H1 (cell line): ENCODE measurements around the gene MEIS3.

Experiments used
- ASH2L ChIP-seq: fragments of 200-600, 300-600 bp; sonication (generic); IDR thresholded peaks from one replicate; pipeline ENCODE4 v1.7.1; 2017; ENCODE audit warnings: low read length
- CREB1 ChIP-seq: IDR thresholded peaks from 2 replicates; pipeline ENCODE4 v1.6.1; 2012; ENCODE audit warnings: inconsistent platforms
- CTCF ChIP-seq, 3 experiments: IDR thresholded peaks; 1 replicate in 2 of 3; 2 replicates in 1 of 3; pipeline versions ENCODE4 v1.5.1 to v1.6.1; 2011; ENCODE audit warnings: low read length in 3 of 3, mild to moderate bottlenecking in 3 of 3, inconsistent platforms in 2 of 3, low read depth in 1 of 3, moderate library complexity in 1 of 3; ENCODE audit not compliant: insufficient read depth in 1 of 3; ENCODE audit errors: control extremely low read depth in 1 of 3
- EZH2 ChIP-seq: fragments of 200-600 bp; sonication (generic); IDR thresholded peaks from 2 replicates; pipeline ENCODE4 v1.7.1; 2012; ENCODE audit warnings: low read depth, mild to moderate bottlenecking, moderate library complexity, low read length, inconsistent platforms; ENCODE audit not compliant: severe bottlenecking
- POLR2A ChIP-seq, 2 experiments: IDR thresholded peaks; 1 replicate in 1 of 2; 2 replicates in 1 of 2; pipeline ENCODE4 v1.6.1; 2011; ENCODE audit warnings: low read depth in 2 of 2, low read length in 2 of 2, mild to moderate bottlenecking in 2 of 2; ENCODE audit errors: control extremely low read depth in 1 of 2
- RAD21 ChIP-seq, 2 experiments: IDR thresholded peaks in 1 of 2; conservative IDR thresholded peaks in 1 of 2; 2 replicates each; pipeline ENCODE4 v1.6.1; 2011; ENCODE audit warnings: low read depth in 2 of 2, low read length in 2 of 2, improper control_type of control experiment in 1 of 2, inconsistent platforms in 1 of 2, mild to moderate bottlenecking in 1 of 2, moderate library complexity in 1 of 2
- RNF2 ChIP-seq: fragments of 200-900, 300-1000 bp; sonication (generic); IDR thresholded peaks from 2 replicates; pipeline ENCODE4 v1.7.1; 2016; ENCODE audit warnings: borderline replicate concordance, low read depth, mild to moderate bottlenecking, antibody characterized with exemption, low read length; ENCODE audit not compliant: poor library complexity, severe bottlenecking; ENCODE audit errors: missing control alignments
- RXRA ChIP-seq: IDR thresholded peaks from 2 replicates; pipeline ENCODE4 v1.6.1; 2011; ENCODE audit warnings: low read depth, mild to moderate bottlenecking, low read length, moderate library complexity; ENCODE audit not compliant: insufficient read depth
- SIN3A ChIP-seq, 2 experiments: IDR thresholded peaks in 1 of 2; conservative IDR thresholded peaks in 1 of 2; 2 replicates each; pipeline ENCODE4 v1.6.1; 2011 to 2012; ENCODE audit warnings: low read length in 2 of 2, improper control_type of control experiment in 1 of 2, low read depth in 1 of 2, mild to moderate bottlenecking in 1 of 2
- SIRT6 ChIP-seq: IDR thresholded peaks from one replicate; pipeline ENCODE4 v1.7.1; 2012; ENCODE audit warnings: low read length, inconsistent platforms

- no peak for TF ChIP-seq CTCF (IDR thresholded peaks at IDR 0.05; ENCODE audit: control extremely low read depth in 1 of 3, insufficient read depth in 1 of 3, low read depth in 1 of 3, low read length in 3 of 3)
- TF ChIP-seq SIN3A (conservative IDR thresholded peaks at IDR 0.05 in 1 of 2, IDR thresholded peaks at IDR 0.05 in 1 of 2; ENCODE audit: low read depth in 1 of 2, low read length in 2 of 2) = no peak
- no peak for TF ChIP-seq SIRT6
- TF ChIP-seq CREB1 = no peak
- no peak for TF ChIP-seq ASH2L
- no peak for TF ChIP-seq RAD21 (IDR thresholded peaks at IDR 0.05 in 1 of 2, conservative IDR thresholded peaks at IDR 0.05 in 1 of 2; ENCODE audit: low read depth in 2 of 2, low read length in 2 of 2)
- no peak for TF ChIP-seq POLR2A (IDR thresholded peaks at IDR 0.05; ENCODE audit: control extremely low read depth in 1 of 2, low read depth in 2 of 2, low read length in 2 of 2)
- TF ChIP-seq RNF2 = no peak
- TF ChIP-seq EZH2 = no peak
- no peak for TF ChIP-seq RXRA
These were observed 666 bp downstream of the MEIS3 start for GRCh38 chr19:47418692-47419029.
